Measurements from ENCODE around the gene KYAT1.
"Not testable (repeated sequence)": the region's sequence is repeated elsewhere in the genome, so short reads cannot be mapped to it uniquely, and the experiment has no call there.

KYAT1 gene

GRCh38 chr9:128892221-128892921 is 10.6 kb upstream of the KYAT1 start:
- intact Hi-C loops (cut with DNase I): no loop called here
- peak; percentile 78 to 99 (median 93) for DNase-seq

GRCh38 chr9:128891321-128892220 is 9.8 kb upstream of the KYAT1 start:
- intact Hi-C loops (cut with DNase I): no loop called here
- no peak for DNase-seq

GRCh38 chr9:128887914-128888350 is 6.2 kb upstream of the KYAT1 start:
- DNase-seq: no peak
- intact Hi-C loops (cut with DNase I): no loop called here

GRCh38 chr9:128887049-128887448 is 5.3 kb upstream of the KYAT1 start:
- DNase-seq: no peak
- intact Hi-C loops (cut with DNase I): no loop called here

GRCh38 chr9:128886211-128886891 is 4.6 kb upstream of the KYAT1 start:
- DNase-seq: no peak
- intact Hi-C loops (cut with DNase I): no loop called here

- no peak for DNase-seq
- intact Hi-C loops (cut with DNase I): no loop called here
Measured at GRCh38 chr9:128885798-128886197, 4.0 kb upstream of the KYAT1 start.

GRCh38 chr9:128885376-128885775 is 3.6 kb upstream of the KYAT1 start:
- intact Hi-C loops (cut with DNase I): no loop called here
- DNase-seq: no peak

GRCh38 chr9:128884164-128884563 is 2.4 kb upstream of the KYAT1 start:
- intact Hi-C loops (cut with DNase I): loop anchor here (5.0 kb wide), 2 partner anchors 38 to 63 kb away; partner anchors contain the start of genes DOLK, NUP188 and PHYHD1
- DNase-seq: no peak

- intact Hi-C loops (cut with DNase I): loop anchor here (5.0 kb wide), 2 partner anchors 39 to 64 kb away; partner anchors contain the start of genes DOLK, NUP188 and PHYHD1
- peak in 13 of 42 donors; percentile 12 to 60 (median 37) for DNase-seq
Measured at GRCh38 chr9:128882677-128883603, 1.2 kb upstream of the KYAT1 start.

- no peak for DNase-seq
- intact Hi-C loops (cut with DNase I): no loop called here
Measured at GRCh38 chr9:128877852-128878251, 3.9 kb downstream of the KYAT1 start.

GRCh38 chr9:128870941-128871265 is 10.8 kb downstream of the KYAT1 start:
- peak in 1 of 42 donors; percentile 29 for DNase-seq
- intact Hi-C loops (cut with DNase I): not testable (repeated sequence)

GRCh38 chr9:128870128-128870940 is 11.4 kb downstream of the KYAT1 start:
- intact Hi-C loops (cut with DNase I): no loop called here
- DNase-seq: peak in 8 of 42 donors; percentile 31 to 71 (median 46)

- peak in 41 of 42 donors; percentile 26 to 91 (median 72) for DNase-seq
- intact Hi-C loops (cut with DNase I): loop anchor here (5.0 kb wide), 1 partner anchor 64 kb away; no protein-coding TSS in a partner anchor
Measured at GRCh38 chr9:128863647-128864046, 18.1 kb downstream of the KYAT1 start.

- DNase-seq: no peak
- intact Hi-C loops (cut with DNase I): loop anchor here (5.0 kb wide), 1 partner anchor 65 kb away; no protein-coding TSS in a partner anchor
Measured at GRCh38 chr9:128862401-128862851, 19.3 kb downstream of the KYAT1 start.

- no peak for DNase-seq
- intact Hi-C loops (cut with DNase I): loop anchor here (5.0 kb wide), 1 partner anchor 66 kb away; no protein-coding TSS in a partner anchor
Measured at GRCh38 chr9:128861501-128861900, 20.2 kb downstream of the KYAT1 start.

- intact Hi-C loops (cut with DNase I): loop anchor here (5.0 kb wide), 1 partner anchor 66 kb away; no protein-coding TSS in a partner anchor
Measured at GRCh38 chr9:128860937-128861336, 20.8 kb downstream of the KYAT1 start.

GRCh38 chr9:128858476-128858875 is 23.3 kb downstream of the KYAT1 start:
- intact Hi-C loops (cut with DNase I); DNase-seq: not testable (repeated sequence)

More at GRCh38 chr9:128860937-128861336, 20.8 kb downstream of the KYAT1 start:
- no peak for DNase-seq

All from head of caudate nucleus (tissue), 42 donors.